Measurements from ENCODE around the gene USF1.
"Not testable (repeated sequence)": the region's sequence is repeated elsewhere in the genome, so short reads cannot be mapped to it uniquely, and the experiment has no call there.

The USF1 gene

DNA sequence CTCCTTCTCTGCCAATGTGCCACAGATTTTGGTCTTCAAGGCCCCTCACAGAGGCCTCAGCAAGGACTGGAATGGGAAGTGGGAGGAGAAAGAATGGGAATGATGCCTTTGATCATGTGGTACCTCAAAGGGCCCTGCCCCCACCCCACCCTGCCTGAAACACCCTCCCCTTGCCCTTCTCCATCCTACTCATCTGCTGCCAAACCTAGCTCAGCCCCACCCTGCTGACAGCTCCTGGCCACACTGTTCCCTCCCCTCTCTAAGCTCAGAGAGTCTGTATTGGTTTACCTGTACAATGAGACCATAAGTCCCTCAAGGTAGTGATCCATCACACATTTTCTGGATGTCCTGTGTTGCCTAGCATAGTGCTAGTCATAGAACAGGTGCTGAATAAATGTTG, 30.6 kb upstream of the USF1 start:
- DNase-seq: no peak

DNA sequence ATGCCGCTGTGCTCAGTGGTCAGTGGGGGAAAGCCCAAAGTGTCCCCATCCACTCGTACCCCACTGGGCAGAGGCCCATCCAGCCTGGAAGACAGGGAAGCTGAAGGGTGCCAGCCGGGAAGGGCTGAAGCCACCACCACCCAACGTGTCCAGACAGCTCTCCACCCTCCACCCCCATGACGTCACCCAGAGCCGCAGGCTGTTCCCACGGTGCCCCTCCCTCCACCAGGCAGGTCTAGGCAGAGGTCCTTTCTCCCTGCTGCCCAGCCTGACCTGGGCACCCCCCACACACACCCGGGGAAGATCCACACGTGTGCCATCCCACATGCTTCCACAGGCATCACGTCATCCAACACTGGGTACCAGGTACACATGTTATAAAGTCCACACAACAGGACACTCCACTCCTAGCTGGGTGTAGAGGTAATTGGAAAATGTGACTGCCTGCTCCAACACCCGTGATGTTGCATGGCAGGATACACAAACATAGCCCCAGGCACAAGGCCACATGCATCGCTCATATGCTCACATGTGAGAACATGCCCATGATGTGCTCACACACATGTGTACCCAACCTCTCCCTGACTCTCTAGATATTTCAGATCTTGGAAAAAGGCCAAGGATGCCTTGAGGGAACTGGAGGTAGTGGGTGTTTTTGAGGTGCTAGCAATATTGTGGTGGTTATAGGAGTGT, 29.0 kb upstream of the USF1 start:
- no peak for DNase-seq

DNA sequence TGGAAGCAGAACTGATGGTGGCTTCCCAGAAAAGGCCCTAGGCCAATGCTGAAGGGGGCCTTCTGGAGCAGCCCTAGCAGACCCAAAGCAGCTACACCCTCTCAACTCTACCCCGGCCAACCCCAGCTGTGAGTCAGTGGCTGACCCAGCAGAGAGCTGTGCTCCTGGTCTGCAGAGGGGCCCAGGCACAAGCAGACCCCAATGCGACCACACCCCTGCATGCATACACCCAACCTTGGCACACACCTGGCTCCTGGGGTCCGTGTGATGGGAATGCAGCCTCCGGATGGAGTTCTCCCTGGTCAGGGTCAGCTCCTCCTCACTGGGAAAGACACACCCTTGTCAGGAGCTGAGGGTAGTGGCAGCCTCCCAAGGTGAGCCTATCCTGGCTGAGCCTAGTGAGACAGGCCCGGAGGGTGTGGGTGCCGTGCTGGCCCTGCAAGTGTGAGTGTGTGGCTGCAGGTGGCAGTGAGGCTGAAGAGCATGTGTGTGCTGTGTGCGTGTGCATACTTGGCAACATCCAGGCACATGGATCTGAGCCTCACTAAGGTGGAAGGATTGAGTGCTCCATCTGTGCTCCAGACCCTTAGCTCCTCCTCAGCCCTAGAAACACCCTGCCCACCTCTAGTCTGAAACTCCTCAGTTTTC, 27.8 kb upstream of the USF1 start:
- DNase-seq: no peak

DNA sequence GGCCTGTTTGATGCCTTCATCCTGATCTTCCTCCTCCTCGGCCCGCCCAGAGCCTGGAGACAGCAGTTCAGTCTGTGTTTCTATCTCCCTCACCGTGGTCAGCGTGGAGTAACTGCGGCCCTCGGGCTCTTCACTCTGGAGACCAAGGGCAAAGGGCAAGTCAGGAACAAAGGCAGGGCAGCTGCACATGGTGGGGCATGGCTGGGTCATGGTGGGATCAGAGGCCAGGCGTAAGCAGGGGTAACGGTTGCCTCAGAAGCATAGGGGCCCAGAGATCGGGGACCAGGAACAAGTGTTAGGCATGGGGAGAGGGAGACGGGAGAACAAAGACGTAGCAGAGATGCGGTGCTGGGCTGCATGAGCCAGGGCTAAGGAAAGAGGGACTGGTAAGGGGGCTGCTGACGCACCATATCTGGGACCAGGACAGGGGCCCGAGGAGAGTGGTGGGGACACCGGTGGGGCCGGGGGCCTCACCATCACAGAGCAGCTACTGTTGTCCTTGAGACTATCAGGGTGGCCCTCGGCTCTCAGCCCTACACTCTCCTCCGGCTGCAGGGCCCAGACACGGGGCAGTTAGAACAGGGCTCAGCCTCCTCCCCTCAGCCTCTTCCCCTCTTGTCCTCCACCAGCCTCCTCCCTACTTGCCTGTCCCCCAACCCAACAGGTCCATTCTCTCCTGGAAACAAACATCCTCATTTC, 27.1 kb upstream of the USF1 start:
- no peak for DNase-seq

DNA sequence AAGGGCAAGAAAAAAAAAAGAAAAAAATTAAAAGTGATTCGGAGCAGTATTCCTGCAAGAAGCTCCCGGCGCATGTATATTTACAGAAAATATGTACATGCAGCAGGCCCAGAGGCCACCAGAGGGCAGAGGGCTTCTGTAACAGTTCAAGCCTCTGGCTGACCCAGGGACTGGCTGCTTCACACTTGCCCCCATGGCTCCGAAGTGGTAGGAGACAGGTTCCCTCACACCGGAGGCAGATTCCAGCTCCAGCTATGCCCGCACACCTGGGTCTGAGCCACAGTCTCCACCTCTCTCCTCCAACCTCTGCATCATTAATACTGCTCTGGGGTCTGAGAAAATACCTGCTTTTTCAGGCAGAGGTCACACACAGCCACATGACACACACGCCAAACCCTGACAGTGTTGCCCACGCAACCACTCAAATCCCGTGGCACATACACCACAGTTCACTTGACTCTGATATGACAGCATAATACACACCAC, 26.2 kb upstream of the USF1 start:
- DNase-seq: no peak

DNA sequence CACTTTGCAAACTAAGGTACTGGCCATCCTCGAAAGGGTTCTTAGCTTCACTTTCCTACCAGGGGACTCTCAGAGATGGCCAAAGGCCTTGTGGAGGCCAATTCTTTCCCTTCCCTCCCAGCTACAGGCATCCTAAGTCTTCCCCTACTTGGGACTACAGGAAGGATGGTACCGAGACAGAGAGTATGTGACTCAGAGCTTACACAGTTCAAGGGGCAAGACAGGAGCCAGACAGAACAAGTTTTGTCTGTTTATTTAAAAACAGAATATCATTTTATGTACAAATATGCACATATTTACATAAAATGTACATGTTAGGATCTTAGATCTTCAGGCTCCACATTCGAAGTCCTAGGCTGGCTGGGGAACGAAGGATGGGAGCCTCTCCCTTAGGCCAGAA, 25.0 kb upstream of the USF1 start:
- no peak for DNase-seq

DNA sequence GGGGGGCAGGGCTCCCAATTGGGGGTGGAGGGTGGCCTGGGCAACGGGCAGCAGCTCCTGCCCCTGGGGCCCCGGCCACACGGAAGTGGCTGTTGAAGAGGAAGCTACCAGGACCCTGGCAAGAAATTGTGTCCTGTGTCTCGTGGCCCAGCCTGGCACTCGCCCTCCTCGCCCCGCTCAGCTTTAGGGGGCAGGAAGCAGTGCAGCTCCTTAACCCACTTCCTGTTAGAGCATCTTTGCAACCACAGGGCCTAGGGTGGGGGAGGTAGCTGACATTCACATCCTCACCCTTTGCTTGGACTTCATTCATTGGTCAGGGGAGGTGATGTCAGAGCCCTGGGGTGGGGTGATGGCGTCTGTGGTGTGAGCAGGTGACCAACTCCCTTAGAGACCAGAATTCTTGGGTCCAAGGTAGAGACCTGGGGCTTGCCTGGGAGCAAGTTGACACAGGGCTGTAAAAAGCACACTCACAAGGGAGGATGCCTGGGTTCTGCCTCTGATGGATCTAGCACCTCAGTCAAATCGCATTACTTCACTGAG, 24.0 kb upstream of the USF1 start, which contains the start of gene ARHGAP30:
ARHGAP30 (minus strand) TSS at position 161 of the 540 bp plus-strand sequence. CDS start 267 bp downstream, outside the sequence.
- no peak for DNase-seq

DNA sequence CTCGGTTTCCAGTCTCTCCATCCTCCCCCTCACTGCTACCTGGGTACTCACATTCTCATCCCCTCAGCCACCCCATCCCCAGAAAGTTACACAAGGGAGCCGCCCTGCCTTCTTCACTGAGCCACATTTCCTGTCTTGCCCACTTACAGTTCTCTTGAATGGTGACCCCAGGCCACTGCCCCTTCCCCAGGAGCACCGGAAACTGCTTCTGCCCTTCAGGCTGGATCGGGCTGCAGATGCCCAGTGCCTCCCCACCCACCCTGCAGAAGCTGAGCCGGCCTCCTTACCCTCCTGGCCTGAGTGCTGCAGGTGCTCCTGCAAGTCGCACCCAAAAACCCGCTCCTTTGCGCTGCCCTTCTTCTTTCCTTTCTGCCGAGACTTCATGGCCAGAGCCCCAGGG, 23.5 kb upstream of the USF1 start:
- DNase-seq: no peak

DNA sequence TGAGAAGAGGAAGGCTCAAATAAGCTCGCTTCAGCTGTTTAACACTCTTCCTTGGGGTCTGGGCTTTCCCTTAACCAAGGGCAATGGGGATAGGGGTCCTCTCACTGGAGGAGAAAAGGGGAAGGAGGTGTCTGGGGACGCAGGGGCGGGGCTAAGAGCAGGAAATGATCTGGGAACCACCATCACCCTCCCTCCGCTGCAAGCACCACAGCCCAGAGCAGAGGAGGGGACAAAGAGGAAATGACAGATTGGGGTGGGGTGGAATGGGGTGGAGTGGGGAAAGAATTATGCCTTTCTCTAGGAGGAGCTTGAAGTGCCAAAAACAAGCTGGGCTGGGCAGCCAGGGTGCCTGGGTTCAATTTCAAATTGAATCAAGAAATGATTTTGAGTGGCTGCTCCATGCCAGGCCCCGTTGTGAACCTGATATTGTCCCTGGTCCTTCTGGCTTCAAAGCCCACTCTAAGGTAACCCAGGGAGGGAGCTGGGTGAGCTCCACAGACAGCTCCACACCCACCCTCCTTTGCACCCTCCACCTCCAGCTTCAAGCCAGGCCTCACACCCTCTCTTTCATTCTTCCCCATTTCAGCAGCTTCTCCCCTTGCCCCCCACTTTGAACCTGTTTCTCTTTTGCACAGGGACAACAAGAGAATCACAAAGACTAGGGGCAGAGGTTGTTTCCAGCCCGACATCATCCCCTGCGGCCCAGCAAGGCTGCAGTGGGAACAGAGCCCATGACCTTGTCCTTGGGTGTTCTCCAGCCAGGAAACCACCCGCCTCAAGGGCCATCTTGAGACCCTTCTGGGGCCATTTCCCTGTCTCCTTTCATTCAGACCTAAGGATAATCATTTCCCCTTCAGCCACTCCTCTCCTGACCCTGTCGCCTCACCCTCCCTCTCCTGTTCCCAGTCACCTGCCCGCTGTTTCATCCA, 22.8 kb upstream of the USF1 start:
- no peak for DNase-seq

DNA sequence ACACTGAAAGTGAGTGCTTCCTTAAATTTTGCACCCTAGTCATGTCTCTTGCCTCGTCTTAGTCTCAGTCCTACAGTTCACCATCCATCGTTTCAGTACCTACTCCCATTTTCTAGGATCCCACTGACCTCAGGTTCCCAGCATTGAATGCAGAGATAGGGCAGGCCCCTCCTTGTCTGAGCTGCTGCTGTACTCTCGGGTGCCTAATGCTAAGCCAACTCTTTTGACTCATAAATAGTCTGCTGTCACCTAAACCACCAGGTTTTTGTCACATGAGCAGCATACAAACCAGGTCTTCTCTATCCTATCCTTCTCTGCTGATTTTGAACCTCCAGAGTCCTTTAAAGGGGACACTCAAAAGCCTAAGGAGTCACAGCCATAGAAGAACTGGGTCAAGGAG, 20.9 kb upstream of the USF1 start:
- no peak for DNase-seq

DNA sequence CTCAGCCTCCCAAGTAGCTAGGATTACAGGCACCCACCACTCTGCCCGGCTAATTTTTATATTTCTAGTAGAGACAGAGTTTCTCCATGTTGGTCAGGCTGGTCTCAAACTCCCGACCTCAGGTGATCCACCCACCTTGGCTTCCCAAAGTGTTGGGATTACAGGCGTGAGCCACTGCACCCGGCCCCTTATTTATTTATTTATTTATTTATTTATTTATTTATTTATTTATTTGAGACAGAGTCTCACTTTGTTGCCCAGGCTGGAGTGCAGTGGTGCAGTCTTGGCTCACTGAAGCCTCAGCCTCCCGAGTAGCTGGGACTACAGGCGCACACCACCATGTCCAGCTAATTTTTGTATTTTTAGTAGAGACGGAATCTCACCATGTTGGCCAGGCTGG, 19.9 kb upstream of the USF1 start:
- not testable (repeated sequence) for DNase-seq

DNA sequence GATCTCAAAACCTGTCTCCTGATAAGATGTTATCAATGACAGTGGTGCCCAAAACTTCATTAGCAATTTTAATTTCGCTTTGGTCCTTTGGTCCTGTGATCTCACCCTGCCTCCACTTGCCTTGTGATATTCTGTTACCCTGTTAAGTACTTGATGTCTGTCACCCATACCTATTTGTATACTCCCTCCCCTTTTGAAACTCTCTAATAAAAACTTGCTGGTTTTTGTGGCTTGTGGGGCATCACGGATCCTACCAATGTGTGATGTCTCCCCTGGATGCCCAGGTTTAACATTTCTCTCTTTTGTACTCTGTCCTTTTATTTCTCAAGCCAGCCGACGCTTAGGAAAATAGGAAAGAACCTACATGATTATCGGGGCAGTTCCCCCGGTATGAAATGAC, 18.2 kb upstream of the USF1 start:
- not testable (repeated sequence) for DNase-seq

DNA sequence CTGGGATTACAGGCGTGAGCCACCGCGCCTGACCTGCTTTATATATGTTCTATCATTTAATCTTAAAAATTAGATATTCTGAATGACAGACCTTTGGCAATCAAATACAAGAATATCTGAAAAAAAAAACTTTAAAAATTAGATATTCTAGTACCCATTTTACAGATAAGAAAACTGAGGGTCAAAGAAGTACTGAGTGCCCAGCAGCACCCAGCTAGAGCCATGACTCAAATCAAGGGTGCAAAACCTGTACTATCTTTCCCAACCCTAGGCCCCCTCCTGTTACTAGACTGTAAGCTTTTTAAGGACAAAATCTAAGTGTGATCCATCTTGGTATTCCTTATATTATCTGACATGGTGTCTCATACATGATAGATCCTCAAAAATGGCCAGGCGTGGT, 15.6 kb upstream of the USF1 start:
- DNase-seq: no peak

DNA sequence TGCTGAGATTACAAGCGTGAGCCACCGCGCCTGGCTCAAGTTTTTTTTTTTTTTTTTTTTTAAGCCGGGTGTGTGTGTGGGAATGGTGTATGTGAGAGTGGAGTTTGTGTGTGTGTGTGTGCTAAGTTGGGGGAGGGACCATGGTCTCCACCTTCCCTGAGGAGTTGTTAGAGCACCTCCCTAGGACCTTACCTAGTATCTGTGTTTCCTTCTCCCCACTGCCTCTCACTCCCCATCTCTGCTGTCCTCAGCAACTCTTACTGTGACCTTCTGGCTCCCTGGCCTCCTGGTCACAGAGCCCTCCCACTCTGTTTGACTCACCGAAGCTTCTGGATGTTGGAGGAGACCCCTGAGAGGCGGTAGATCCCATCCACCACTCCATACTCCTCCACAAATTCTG, 13.5 kb upstream of the USF1 start:
- DNase-seq: no peak

DNA sequence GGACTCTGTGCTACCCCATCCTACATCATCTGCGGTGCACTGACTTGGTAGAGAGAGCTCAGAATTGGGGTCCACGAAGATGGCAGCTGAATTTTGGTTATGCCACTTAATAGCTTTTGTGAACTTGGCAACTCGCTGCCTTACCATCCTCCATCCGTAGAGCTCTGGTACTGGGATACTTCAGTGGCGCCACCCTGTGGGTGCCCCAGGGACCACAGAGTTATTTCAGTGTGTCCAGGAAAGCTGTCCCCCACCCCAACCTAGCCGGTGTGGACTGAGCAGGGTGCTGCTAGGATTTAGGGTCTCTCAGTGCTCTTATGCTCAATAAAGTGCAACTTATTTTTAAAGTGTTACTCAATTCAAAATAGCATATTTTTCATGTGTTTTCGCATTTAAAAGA, 9.0 kb upstream of the USF1 start:
- no peak for DNase-seq

DNA sequence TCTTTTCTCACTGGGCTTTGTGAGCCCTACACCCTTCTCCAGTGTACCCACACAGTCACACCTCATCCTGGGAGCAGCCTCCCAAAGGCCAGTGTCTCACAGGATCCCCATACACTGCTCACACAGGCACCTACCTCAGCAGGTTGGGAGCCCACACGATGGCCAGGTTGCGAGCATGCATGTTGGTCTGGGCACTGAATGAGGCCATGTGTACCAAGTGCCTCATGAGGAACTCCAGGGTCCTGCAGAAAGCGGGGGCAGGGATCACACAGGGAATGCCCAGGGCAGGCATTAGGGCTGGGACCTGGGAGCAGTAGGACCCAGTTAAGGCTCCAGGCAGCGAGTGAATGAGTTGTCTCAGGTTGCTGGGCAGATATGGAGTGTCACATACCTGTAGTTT, 8.5 kb upstream of the USF1 start:
- DNase-seq: no peak

DNA sequence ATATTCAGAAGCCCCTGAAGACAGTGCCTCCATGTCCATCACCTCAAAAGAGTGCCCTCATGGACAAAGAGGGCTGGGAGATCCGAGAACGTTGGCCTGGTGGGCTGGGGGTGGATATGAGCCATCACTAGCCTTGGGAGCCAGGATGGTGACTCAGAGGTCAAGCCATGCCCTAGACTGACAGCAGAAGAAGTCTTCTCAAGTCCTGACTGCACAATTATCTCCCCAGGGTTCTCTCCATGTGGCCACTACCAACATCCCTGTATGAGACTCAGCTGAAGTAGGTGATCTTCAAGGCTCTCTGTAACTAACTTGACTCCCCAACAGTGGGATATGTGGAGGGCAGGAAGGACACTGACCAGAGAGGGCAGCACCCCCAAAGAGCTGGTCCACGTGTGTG, 7.1 kb upstream of the USF1 start:
- DNase-seq: no peak

DNA sequence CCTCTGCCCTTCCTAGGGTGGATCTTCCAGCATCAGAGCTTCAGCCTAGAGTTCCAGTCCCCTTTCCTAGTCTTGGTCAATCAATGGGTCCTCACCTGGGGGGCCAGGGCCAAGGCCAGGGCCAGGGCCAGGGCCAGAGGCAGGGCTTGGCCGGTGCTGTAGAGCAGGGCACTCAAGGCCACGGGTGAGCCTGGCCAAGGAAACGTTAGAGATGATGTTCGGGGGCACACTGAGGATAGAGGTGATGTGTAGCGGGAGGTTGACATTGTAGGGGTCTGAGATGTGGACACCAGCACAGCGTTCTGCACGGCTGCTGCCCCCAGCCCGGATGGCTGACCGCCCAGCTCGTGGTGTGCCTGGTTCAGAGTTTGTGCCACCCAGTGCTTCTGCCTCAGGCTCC, 5.4 kb upstream of the USF1 start:
- DNase-seq: no peak

DNA sequence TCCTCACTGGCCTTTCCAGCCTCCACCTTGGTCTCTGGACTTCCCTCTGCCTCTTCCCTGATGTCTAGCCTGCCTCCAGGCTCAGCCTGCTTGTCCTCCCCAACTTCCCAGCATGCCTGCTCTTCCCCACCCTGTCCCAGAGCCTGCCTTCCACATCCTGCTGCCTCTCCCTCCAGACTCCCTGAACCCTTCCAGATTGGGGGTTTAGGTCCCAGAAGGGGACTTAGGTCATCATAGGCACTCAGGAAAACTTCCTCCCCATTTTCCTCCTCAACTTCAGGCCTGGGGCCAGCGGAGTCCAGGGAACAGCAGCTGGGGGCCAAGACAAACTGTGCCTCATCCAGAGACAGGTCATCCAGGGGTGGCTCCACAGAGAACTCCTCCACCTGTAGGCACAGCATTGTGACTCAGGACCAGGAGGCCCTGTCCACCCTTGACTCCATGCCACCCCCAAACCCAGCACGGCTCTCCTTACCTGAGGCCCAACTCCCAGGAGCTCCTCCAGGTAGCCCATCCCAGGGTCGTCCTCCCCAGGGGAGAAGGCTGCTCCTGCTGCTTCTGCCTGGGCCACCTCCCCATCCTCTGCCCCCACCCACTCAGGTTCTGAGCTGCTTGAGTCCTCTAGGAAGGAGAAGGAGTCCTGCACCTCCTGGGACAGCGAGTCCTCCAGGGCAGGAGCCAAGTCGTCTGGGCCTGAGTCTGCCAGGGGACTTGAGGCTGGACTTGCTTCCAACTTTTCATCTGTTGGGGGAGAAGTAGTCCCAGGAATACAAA, 3.4 kb upstream of the USF1 start:
- DNase-seq: no peak

DNA sequence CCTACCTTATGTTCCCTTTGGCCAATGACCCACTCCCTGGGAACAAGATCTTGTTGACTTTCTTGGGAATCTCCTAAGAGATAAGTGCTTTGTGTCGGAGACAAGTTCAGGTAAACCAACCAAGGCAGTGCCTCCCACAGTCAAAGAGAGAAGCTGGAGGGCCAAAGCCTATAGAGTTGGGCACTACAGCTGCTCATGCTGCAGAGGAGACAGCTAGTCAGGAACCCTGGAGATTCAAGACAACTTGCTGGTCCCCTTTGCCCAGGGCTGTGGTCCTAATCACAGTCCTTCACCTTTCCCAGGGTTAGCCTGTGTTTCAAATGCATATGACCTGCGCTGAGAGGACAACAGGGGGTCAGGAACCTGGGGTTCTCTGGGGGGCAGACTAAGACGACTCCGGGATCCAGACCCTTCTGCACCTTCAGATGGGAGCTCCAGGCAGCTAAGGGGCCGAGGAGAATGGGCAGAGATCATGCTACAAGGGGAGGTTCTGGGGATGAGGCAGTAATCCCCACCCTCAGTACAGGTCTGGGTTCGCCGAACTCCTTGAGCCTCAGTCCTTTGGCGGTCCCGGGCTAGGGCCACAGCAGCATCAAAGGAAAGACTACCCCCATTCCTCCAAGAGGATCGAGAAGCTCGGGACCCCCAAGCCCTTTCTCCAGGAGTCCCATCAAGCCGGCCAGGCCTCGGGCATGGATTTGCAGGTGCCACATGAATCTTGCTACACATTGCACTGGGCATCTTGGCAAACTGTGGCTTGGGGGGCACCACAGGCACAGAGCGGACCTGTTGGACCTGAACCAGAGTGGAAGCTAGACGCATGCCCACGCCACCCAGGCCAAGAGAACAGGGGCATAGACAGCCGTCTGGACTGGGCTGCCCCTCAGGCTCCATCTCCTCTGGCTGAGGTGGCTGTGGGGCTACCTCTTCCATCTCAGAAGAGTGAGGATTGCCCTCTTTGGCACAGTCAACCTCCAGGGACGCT, 2.0 kb upstream of the USF1 start:
- no peak for DNase-seq

Measured in cortex of kidney (tissue), 1 donor.